ENCODE data around the gene RPL36.
"Not testable (repeated sequence)": the region's sequence is repeated elsewhere in the genome, so short reads cannot be mapped to it uniquely, and the experiment has no call there.

Gene RPL36

GRCh38 chr19:5697890-5698634 is 8.0 kb downstream of the RPL36 start:
- no peak for TF ChIP-seq CTCF (conservative IDR thresholded peaks at IDR 0.05)
- no peak overlapping the region for H3K27ac ChIP-seq

- no peak for TF ChIP-seq CTCF (conservative IDR thresholded peaks at IDR 0.05)
- H3K27ac ChIP-seq: no peak overlapping the region
Measured at GRCh38 chr19:5698635-5699422, 8.7 kb downstream of the RPL36 start.

- no peak overlapping the region for H3K27ac ChIP-seq
- no peak for TF ChIP-seq CTCF (conservative IDR thresholded peaks at IDR 0.05)
Measured at GRCh38 chr19:5700455-5701092, 10.5 kb downstream of the RPL36 start.

- not testable (repeated sequence) for H3K27ac ChIP-seq
Measured at GRCh38 chr19:5702053-5702410, 11.9 kb downstream of the RPL36 start.

GRCh38 chr19:5703819-5704818 is 14.0 kb downstream of the RPL36 start:
- no peak for TF ChIP-seq CTCF (conservative IDR thresholded peaks at IDR 0.05)
- H3K27ac ChIP-seq: no peak overlapping the region

- H3K27ac ChIP-seq: no peak overlapping the region
- no peak for TF ChIP-seq CTCF (conservative IDR thresholded peaks at IDR 0.05)
Measured at GRCh38 chr19:5705552-5705951, 15.5 kb downstream of the RPL36 start.

GRCh38 chr19:5706876-5707573 is 16.9 kb downstream of the RPL36 start:
- TF ChIP-seq CTCF (conservative IDR thresholded peaks at IDR 0.05): no peak
- no peak overlapping the region for H3K27ac ChIP-seq

Measured in VCaP (cell line).